Activated T-helper 17 cell treated with anti-CD3 and anti-CD28 coated beads, Interleukin-2, amount 50 U/mL, for 72 hours (primary cell): ENCODE results near the gene PRL. TPM values are rescaled to one million over a fixed set of nuclear protein-coding genes. Genes with fewer than 3 reads are reported as not detected.

Source experiments
- ATAC-seq: fragments of 150-1000 bp; cut with Tn5 transposase; replicated peaks from 2 replicates; pipeline ENCODE4 v1.10.0; 2021; ENCODE audit warnings: mild to moderate bottlenecking, moderate library complexity
- H3K27ac Mint-ChIP-seq: one replicate; pipeline ENCODE4 v1.8.0; 2022; ENCODE audit warnings: mixed read lengths
- H3K27me3 Mint-ChIP-seq: one replicate; pipeline ENCODE4 v1.8.0; 2022; ENCODE audit warnings: mixed read lengths
- H3K36me3 Mint-ChIP-seq: one replicate; pipeline ENCODE4 v1.8.0; 2022; ENCODE audit warnings: low read depth, mild to moderate bottlenecking, mixed read lengths
- H3K4me1 Mint-ChIP-seq: one replicate; pipeline ENCODE4 v1.8.0; 2022; ENCODE audit warnings: mixed read lengths
- H3K4me3 Mint-ChIP-seq: one replicate; pipeline ENCODE4 v1.8.0; 2022; ENCODE audit warnings: mild to moderate bottlenecking, mixed read lengths
- H3K9me3 Mint-ChIP-seq: one replicate; pipeline ENCODE4 v1.8.0; 2022; ENCODE audit warnings: mixed read lengths
- total RNA-seq, 2 donors: library from RNA; stranded (reverse); gene quantifications; one replicate each; pipeline ENCODE4 v1.2.3, GENCODE V29; 2022

Gene PRL
- total RNA-seq, 2 donors from 2014 or later, result not detected

DNA sequence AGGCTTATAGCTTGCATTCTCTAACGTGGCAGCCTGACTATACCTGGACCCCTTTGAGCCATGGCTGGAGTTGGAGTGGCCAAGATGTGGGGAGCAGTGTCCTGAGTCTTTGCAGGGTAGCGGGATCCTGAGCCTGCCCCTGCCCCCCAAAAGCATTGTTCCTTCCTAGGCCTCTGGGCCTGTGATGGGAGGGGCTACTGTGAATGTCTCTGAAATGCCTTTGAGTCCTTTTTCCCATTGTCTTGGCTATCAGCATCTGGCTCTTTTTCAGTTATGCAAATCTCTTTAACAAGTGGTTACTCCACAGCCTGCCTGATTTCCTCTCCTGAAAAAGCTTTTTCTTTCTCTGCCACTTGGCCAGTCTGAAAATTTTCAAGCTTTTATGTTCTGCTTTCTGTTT, 17.0 kb upstream of the PRL start:
- no peak overlapping the region for H3K4me3 Mint-ChIP-seq
- H3K27me3 Mint-ChIP-seq, result no peaks in the 10 kb centered on the region
- ATAC-seq, result no peak
- no peaks in the 10 kb centered on the region for H3K36me3 Mint-ChIP-seq
- no peaks in the 10 kb centered on the region for H3K4me1 Mint-ChIP-seq
- H3K9me3 Mint-ChIP-seq, result peaks cover 11% of the 10 kb centered on the region
- H3K27ac Mint-ChIP-seq, result no peak overlapping the region

DNA sequence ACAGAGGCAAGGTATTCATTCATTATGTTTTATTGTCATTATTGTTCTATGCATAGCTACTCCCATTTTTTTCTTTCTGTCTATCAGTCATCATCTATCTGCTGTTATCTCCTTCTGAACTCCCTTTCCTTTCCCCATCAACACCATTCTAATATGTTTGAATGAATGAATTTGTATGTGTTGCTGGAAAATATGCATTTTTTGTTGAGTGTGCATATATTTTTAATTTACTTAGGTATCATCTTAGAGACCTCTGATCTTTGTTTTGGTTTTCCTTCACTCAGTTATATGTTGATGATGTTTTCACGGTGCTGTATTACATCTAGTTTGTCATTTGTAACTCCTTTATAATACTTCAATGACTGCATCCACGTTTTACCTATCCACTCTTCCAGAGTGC, 12.1 kb upstream of the PRL start:
- Mint-ChIP-seq H3K27me3 (no peaks in the 10 kb centered on the region), H3K36me3 (no peaks in the 10 kb centered on the region), H3K27ac (no peak overlapping the region), H3K4me1 (no peaks in the 10 kb centered on the region), H3K9me3 (peaks cover 9% of the 10 kb centered on the region), H3K4me3 (no peak overlapping the region)
- no peak for ATAC-seq

DNA sequence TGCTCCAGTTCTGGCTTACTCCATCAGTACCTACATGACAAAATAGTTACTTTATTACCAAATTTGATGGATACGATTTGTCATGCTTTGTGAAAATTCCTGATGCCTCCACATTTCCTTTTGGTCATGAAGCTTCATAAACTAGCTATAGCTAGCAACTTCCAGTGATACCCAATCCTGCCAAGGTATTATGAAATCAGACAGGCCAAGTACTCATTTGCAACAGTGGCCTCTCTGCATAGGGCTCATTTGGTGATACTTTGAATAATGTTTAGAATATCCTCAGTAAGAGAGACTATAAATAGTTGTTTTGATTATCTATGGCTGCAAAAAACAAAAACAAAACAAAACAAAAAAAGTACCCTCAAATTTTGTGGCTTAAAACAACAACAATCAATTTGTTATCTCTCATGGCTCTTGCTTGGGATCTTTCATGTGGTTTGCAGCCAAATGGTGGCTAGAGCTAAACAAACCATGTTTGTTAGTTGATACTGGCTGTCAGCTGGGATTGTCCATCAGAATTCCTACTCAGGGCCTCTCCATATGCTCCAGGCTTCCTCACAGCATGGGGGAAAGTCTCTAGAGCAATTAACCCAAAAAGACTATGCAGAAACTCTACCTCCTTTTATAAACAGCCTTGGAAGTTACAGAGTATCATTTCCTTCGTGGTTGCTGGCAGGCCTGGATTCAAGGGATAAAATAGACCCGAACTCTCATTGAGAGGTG, 10.1 kb upstream of the PRL start:
- no peak overlapping the region for H3K27ac Mint-ChIP-seq
- H3K4me1 Mint-ChIP-seq, result no peaks in the 10 kb centered on the region
- no peaks in the 10 kb centered on the region for H3K27me3 Mint-ChIP-seq
- peaks cover 7% of the 10 kb centered on the region for H3K9me3 Mint-ChIP-seq
- ATAC-seq, result no peak
- H3K4me3 Mint-ChIP-seq, result no peak overlapping the region
- no peaks in the 10 kb centered on the region for H3K36me3 Mint-ChIP-seq

DNA sequence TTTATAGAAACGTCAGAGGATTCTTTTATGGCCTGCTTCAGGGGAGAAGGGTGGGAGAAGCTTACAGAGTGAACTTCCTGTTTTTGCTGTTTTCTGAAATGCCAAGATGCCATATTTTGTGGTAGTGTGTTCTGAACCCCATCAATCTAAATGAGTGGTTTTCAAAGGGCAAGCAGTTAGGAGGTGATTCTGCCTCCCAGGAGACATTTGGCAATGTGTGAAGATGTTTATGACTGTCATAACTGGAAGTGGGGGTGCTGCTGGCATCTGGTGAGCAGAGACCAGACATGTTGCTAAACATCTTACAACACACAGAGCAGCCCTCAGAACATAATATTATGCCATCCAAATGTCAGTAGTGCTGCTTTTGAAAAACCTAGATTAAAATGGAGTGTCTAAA, 6.0 kb upstream of the PRL start:
- Mint-ChIP-seq H3K9me3 (no peaks in the 10 kb centered on the region), H3K27me3 (no peaks in the 10 kb centered on the region), H3K36me3 (no peaks in the 10 kb centered on the region), H3K27ac (no peak overlapping the region), H3K4me1 (no peaks in the 10 kb centered on the region), H3K4me3 (no peak overlapping the region)
- no peak for ATAC-seq

DNA sequence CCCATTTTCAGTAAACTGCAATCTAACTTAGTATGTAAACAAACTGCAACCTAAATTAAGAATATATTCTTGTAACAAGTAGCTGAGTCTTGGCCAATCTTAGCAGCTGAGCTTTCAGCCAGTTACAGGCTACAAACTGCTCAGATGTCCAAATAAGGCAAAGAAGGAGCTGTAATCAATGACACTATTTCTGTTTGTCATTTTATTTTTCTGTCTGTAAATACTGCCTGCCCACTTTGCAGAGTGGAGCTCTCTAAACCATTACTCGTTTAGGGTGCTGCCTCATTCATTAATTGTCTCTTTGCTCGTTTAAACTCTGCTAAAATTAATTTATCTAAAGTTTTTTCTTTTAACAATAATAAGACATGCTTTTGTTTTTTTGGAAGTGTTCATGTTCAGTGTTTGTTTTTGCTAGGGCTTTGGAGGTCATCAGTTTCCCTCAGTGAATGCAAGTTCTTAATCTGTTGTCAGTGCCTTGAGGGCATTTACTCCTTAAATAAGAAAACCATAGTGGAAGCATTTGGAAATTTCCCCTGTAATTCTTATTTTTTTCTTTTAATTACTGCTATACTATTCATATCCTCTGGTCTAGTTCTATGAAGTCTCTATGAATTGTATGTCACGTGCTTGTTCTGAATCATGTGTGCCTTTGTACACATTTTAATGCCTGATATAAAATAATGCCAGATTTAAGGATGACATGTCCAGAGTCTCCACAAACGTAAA, 3.6 kb upstream of the PRL start:
- no peak for ATAC-seq
- no peaks in the 10 kb centered on the region for H3K9me3 Mint-ChIP-seq
- no peaks in the 10 kb centered on the region for H3K36me3 Mint-ChIP-seq
- H3K4me1 Mint-ChIP-seq, result no peaks in the 10 kb centered on the region
- no peak overlapping the region for H3K27ac Mint-ChIP-seq
- no peak overlapping the region for H3K4me3 Mint-ChIP-seq
- no peaks in the 10 kb centered on the region for H3K27me3 Mint-ChIP-seq

DNA sequence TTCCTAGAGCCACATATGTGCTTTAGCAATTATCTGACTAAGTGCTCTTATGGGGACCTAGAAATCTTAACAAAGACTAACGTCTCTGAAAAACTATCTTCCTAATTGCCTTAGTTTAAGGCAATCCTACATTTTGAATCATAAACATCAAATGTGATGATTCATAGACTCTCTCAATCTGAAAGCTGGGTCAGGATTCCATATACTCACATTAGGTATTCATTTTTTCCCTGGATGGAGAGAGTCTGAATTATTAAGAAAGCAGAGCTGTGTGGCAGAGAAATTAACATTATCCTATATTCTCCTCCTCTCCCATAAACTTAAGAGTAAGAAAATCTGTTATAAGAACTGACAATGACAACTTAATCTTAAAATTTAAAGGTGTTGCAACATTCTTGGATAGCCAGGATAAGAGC, 1.6 kb upstream of the PRL start:
- Mint-ChIP-seq H3K36me3 (no peaks in the 10 kb centered on the region), H3K27me3 (no peaks in the 10 kb centered on the region), H3K9me3 (no peaks in the 10 kb centered on the region), H3K4me1 (no peaks in the 10 kb centered on the region), H3K4me3 (no peak overlapping the region), H3K27ac (no peak overlapping the region)
- no peak for ATAC-seq

DNA sequence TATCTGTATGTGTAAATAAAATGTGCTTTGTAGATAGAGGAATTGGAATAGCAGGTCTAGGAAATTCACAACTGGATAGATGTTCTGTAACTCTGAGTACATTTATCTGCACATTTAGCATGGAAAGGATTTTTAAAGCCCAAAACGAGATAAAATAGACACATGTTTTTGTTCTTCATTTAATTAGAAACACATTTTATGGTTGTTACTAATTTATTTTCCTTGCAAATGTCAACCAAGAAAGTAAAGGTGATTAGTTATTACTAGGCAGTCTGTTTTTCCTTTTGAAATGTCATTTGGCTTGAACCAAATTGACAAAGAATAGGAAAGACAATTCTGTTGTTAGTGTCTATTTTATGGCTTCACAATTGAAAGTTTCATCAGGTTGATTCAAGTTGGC, 769 bp downstream of the PRL start:
- ATAC-seq, result no peak
- no peaks in the 10 kb centered on the region for H3K27me3 Mint-ChIP-seq
- peaks cover 3% of the 10 kb centered on the region for H3K9me3 Mint-ChIP-seq
- no peak overlapping the region for H3K27ac Mint-ChIP-seq
- H3K4me1 Mint-ChIP-seq, result no peaks in the 10 kb centered on the region
- H3K36me3 Mint-ChIP-seq, result no peaks in the 10 kb centered on the region
- H3K4me3 Mint-ChIP-seq, result no peak overlapping the region

DNA sequence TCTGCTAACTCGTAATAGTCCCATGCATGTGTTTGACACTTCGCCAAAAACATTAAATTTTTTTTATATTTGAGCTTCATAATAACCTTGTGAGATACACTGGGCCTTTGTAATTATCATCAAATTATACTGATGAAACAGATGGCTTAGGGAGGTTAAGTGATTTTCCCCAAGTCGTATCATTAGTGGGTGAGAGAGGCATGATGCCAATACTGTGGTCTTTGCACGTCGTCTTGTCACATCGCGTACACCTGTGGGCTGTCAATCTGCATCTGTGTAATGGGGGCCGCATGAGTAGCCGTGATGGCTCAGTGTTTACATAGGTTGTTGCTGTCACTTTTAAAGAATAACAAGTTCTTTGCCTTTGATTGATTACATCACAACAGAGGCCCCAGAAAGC, 1.7 kb downstream of the PRL start:
- Mint-ChIP-seq H3K36me3 (no peaks in the 10 kb centered on the region), H3K9me3 (peaks cover 3% of the 10 kb centered on the region), H3K27me3 (no peaks in the 10 kb centered on the region), H3K4me1 (no peaks in the 10 kb centered on the region), H3K27ac (no peak overlapping the region), H3K4me3 (no peak overlapping the region)
- ATAC-seq, result no peak

DNA sequence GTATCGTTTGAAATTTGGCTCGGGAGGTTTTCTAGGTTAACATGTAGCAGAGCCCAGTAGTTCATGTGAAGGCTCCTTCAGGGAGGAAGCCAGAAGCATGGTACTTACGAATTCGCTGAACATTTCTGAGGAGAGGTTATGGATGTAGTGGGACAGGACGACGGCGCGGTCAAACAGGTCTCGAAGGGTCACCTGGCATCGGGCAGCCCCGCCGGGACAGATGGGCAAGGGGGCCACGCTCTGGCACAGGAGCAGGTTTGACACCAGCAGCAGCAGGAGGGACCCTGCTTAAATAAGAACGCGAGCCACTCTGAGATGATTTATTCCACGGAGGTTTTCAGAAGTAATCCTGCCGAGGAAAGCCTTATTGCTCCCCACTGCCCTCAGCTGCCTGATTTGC, 2.5 kb downstream of the PRL start:
- no peaks in the 10 kb centered on the region for H3K36me3 Mint-ChIP-seq

DNA sequence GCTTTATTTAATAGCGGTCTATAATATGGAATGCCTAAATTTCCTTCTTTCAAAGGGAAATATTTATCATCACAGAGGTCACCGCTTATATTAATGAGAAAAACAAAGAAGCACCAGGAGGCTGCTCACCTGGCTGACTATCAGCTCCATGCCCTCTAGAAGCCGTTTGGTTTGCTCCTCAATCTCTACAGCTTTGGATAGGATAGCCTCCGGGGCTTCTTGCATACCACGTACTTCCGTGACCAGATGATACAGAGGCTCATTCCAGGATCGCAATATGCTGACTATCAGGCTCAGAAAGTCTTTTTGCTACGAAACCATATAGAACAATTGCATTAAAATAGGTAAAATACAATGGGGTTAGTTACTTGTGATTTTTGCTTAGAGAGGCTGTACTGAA, 6.8 kb downstream of the PRL start:
- ATAC-seq, result no peak
- no peaks in the 10 kb centered on the region for H3K36me3 Mint-ChIP-seq
- H3K4me3 Mint-ChIP-seq, result no peak overlapping the region
- H3K9me3 Mint-ChIP-seq, result peaks cover 6% of the 10 kb centered on the region
- H3K4me1 Mint-ChIP-seq, result no peaks in the 10 kb centered on the region
- no peaks in the 10 kb centered on the region for H3K27me3 Mint-ChIP-seq
- no peak overlapping the region for H3K27ac Mint-ChIP-seq

More for the DNA sequence above, 2.5 kb downstream of the PRL start:
- H3K27ac Mint-ChIP-seq, result no peak overlapping the region
- no peaks in the 10 kb centered on the region for H3K27me3 Mint-ChIP-seq
- no peak for ATAC-seq
- peaks cover 3% of the 10 kb centered on the region for H3K9me3 Mint-ChIP-seq
- H3K4me3 Mint-ChIP-seq, result no peak overlapping the region
- H3K4me1 Mint-ChIP-seq, result no peaks in the 10 kb centered on the region

DNA sequence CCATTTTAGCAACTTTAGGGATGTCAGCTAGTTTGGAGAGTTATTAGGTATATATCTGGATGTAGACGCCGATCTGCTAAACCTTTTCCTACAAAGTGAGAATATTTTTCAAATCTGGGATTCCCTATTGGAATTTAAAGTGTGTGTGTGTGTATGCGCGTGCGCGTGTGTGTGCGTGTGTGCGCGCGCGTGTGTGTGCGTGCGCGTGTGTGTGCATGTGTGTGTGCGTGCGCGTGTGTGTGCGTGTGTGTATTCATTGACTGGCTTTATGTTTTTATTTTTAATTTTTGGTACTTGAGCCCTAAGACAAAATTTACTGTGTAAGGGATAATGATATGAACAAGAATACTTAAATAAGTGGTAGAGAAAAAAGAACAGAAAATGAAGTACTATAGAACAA, 8.1 kb downstream of the PRL start:
- no peak for ATAC-seq
- H3K27me3 Mint-ChIP-seq, result no peaks in the 10 kb centered on the region
- no peaks in the 10 kb centered on the region for H3K4me1 Mint-ChIP-seq
- H3K9me3 Mint-ChIP-seq, result peaks cover 6% of the 10 kb centered on the region
- no peak overlapping the region for H3K27ac Mint-ChIP-seq
- H3K4me3 Mint-ChIP-seq, result no peak overlapping the region
- no peaks in the 10 kb centered on the region for H3K36me3 Mint-ChIP-seq

DNA sequence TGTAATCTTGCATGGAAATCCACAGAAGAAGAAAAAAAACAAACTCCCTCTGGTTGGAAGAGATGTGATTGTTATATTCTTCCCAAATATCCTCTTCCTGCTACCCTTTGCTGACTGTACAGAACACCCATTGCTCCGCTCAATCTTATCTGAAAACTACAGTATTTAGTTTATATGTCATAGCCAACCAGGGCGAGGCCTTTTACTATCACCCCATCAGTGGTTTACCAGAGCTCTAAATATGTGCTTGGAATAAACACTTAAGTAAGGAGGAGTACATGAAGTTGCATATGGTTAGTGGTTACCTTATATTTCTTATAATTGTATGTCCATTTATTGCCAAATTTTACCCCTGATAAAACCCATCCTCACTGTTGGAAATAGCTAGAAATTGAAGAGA, 12.2 kb downstream of the PRL start:
- Mint-ChIP-seq H3K4me3 (no peak overlapping the region), H3K4me1 (no peaks in the 10 kb centered on the region), H3K27me3 (no peaks in the 10 kb centered on the region), H3K9me3 (peaks cover 6% of the 10 kb centered on the region), H3K27ac (no peak overlapping the region), H3K36me3 (no peaks in the 10 kb centered on the region)
- no peak for ATAC-seq

DNA sequence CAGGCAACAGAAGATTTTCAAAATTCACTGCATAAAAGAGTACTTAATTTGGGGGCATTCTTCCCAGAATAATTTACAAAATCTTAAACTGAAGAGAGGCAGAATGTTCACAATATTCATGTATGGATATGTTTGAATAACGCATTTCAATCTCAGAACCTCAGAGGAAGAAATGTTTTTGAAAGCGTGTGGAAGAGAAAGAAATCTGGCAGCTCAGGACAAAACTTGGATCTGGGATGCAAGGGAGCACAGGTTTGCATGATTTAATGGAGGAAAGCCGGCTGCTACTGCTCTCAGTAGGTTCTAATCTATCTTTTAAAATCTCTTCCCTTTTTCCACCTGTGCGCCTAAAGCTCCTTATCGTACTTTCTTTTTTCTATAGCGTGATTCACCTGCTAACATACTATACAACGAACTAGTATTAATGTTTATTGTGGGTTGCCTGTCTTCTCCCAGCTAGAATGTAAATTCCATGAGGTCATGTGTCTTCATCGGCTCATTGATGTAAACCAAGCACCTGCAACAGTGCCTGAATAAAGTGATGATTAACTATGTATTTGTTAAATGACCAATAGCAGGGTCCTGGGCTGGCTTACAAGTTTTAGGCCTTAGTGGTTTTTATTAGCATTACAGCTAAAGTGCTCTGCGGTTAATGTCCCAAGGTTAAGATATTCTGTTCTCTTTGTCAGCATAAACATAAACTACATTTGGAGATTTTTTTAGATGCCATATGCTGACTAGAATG, 15.3 kb downstream of the PRL start:
- no peaks in the 10 kb centered on the region for H3K36me3 Mint-ChIP-seq
- H3K4me1 Mint-ChIP-seq, result no peaks in the 10 kb centered on the region
- H3K9me3 Mint-ChIP-seq, result peaks cover 3% of the 10 kb centered on the region
- H3K27me3 Mint-ChIP-seq, result no peaks in the 10 kb centered on the region
- no peak for ATAC-seq
- H3K4me3 Mint-ChIP-seq, result no peak overlapping the region
- no peak overlapping the region for H3K27ac Mint-ChIP-seq

DNA sequence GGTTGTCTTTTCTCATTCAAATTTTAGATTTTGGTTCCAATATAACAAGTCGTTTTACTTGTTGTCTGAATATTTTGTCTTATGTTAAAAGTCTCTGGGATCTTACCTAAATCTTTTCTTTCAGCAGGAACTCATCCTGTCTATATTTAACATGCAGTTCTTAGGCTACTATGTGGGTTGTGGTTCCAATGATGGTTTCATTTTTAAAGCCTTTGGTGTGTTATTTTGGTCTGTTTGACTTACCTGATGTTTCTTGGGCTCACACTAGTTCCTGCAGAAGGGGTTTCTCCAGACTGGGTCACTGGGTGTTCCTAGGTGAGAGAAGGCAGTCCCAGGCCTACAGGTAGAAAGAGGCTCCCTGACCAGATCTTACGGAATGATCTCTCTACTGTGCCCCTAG, 17.4 kb downstream of the PRL start:
- Mint-ChIP-seq H3K27ac (no peak overlapping the region), H3K27me3 (no peaks in the 10 kb centered on the region), H3K4me1 (no peaks in the 10 kb centered on the region), H3K4me3 (no peak overlapping the region), H3K36me3 (no peaks in the 10 kb centered on the region), H3K9me3 (peaks cover 3% of the 10 kb centered on the region)
- no peak for ATAC-seq

DNA sequence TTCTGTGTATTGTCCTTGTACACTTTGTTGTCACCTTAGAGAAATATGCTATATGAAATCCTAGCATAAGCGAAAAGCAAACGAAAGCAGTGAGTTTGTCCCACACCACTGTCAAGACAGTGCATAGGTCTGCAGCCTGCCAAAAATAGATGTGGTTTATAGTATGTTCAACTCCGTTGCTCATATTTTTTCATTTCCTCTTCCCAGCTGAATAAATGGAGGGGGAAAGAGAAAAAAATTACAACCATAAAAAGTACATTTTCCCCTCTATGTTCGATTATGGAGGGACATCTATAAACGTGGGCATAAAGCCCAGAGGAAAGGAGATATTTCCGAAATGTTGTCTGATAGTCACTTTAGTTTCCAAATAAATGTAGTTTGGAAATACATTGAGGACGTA, 25.8 kb downstream of the PRL start:
- Mint-ChIP-seq H3K9me3 (peaks cover 12% of the 10 kb centered on the region), H3K27me3 (no peaks in the 10 kb centered on the region), H3K36me3 (no peaks in the 10 kb centered on the region), H3K4me3 (no peak overlapping the region), H3K27ac (no peak overlapping the region), H3K4me1 (no peaks in the 10 kb centered on the region)
- ATAC-seq, result no peak
